GM19351 (cell line): ENCODE measurements around the gene DDX27.
"Not testable (repeated sequence)": the region's sequence is repeated elsewhere in the genome, so short reads cannot be mapped to it uniquely, and the experiment has no call there.

Experiments
- ATAC-seq: cut with Tn5 transposase; IDR thresholded peaks from one replicate; pipeline ENCODE4 v1.9.1; 2021; ENCODE audit warnings: mild to moderate bottlenecking, moderate library complexity; ENCODE audit not compliant: unreplicated experiment

DDX27 gene

DNA sequence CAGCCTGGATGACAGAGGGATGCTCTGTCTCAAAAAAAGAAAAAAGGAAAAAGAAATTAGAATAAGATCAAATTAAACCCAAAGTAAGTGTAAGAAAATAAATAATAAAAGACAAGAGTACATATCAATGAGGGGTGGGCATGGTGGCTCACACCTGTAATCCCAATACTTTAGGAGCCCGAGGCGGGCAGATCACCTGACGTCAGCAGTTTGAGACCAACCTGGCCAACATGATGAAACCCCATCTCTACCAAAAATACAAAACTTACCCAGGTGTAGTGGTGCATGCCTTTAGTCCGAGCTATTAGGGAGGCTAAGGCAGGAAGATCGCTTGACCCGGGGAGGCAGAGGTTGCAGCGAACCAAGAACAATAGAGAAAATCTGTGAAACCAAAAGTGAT is 16.2 kb upstream of the DDX27 start:
- no peak for ATAC-seq

GRCh38 chr20:49203746-49204145 is 15.5 kb upstream of the DDX27 start:
- ATAC-seq, result no peak

- no peak for ATAC-seq
These were observed 12.1 kb upstream of the DDX27 start for GRCh38 chr20:49207076-49207475.

- ATAC-seq, result no peak
These were observed 9.0 kb upstream of the DDX27 start for GRCh38 chr20:49210101-49210756.

- ATAC-seq, result no peak
These were observed 8.5 kb upstream of the DDX27 start for GRCh38 chr20:49210757-49211110.

GRCh38 chr20:49214571-49214970 is 4.6 kb upstream of the DDX27 start:
- no peak for ATAC-seq

DNA sequence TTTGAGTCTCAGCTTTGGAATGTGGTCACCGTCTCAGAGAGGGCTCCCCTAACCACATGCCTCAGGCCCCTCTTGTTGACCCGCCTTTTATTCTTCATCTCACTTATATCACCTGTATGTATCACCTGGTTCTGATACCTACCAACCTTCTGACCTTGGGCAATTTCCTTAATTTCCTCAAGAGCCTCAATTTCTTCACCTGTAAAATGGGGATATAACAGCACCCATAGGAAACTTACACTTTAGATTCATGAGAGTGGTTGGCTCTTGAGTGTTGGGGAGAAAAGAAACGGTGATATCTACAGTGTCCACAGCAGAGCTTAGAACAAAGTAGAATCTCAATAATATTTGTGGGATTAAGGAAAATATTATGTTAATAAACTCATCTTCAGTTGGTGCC is 4.0 kb upstream of the DDX27 start:
- ATAC-seq, result no peak

GRCh38 chr20:49216991-49217578 is 2.1 kb upstream of the DDX27 start:
- no peak for ATAC-seq

DNA sequence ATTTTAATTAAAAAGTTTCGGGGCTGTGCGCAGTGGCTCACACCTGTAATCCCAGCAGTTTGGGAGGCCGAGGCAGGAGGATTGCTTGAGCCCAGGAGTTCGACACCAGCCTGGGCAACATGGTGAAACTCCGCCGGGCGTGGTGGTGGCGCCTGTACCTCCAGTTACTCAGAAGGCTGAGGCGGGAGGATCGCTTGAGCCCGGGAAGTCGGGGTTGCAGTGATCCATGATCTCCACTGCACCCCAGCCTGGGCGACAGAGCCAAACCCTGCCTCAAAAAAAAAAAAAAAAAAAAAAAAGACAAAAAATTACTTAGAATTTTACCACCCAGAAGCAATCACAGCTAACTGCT is 501 bp upstream of the DDX27 start:
- not testable (repeated sequence) for ATAC-seq

GRCh38 chr20:49219924-49220831 is 962 bp downstream of the DDX27 start:
- ATAC-seq, result no peak

- ATAC-seq, result no peak
These were observed 6.7 kb downstream of the DDX27 start for GRCh38 chr20:49225896-49226295.

- no peak for ATAC-seq
These were observed 9.5 kb downstream of the DDX27 start for GRCh38 chr20:49228676-49229075.

GRCh38 chr20:49229381-49229780 is 10.2 kb downstream of the DDX27 start:
- no peak for ATAC-seq

- ATAC-seq, result no peak
These were observed 10.8 kb downstream of the DDX27 start for GRCh38 chr20:49230021-49230420.

DNA sequence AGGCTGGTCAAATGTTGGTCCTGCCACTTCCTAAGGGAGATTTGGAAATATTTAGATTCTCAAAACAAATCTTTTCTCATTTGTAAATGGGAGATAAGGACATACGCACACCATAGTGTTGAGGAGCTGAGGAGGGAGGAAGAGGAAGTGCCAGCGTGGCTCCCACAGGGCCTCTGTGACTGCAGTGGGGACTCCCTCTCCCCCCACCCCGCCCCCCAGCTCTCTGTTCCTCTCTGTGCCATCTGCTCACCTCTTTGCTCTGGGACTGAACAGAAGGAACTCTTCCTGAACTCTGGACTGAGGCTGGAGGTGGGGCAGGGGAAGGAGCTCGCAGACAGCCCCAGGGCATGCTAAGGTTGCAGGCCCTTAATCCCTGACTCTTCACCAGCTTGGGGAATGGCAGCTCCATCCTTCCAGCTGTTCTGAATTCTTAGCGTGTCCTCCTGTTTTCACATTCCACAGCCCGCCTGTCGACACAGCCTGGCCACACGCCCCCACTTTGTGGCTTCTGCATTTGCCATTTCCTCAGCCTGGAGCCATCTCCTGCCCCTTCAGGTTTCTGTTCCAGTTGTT is 11.4 kb downstream of the DDX27 start:
- no peak for ATAC-seq

DNA sequence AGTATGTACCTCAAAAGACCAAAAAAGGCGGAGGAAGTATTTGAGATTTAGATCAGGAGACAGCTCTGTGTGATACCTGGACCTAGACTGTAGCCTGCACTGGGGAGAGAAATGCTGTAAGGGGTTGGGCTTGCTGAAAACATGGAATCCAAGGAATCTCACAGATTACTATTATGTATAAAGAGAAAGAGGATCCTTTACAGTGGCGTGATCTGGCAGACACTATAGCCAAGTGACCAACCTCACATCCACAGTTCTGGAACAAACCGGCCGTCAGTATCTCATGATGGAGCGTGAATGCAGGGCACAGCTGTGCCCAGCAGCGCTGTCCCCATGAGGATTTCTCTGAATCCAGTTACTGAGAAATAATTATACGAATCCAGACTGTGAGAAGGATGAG is 12.3 kb downstream of the DDX27 start:
- no peak for ATAC-seq

DNA sequence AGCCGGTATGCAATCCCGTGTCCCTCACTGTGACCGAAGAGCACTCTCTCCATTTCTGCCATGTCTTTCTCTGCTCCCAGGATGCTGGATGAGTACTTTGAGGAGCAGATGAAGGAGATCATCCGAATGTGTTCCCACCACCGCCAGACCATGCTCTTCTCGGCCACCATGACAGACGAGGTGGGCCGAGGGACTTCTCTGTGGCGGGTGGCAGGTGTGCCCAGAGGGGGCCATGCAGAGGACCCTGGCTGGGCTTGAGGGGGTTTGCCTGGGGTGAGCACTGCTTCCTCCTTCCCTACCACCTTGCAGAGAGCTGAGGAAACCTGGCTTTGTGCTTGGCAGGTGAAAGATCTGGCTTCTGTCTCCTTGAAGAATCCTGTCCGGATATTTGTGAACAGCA is 14.0 kb downstream of the DDX27 start:
- no peak for ATAC-seq

GRCh38 chr20:49234831-49235230 is 15.6 kb downstream of the DDX27 start:
- no peak for ATAC-seq

GRCh38 chr20:49236301-49236700 is 17.1 kb downstream of the DDX27 start:
- no peak for ATAC-seq

DNA sequence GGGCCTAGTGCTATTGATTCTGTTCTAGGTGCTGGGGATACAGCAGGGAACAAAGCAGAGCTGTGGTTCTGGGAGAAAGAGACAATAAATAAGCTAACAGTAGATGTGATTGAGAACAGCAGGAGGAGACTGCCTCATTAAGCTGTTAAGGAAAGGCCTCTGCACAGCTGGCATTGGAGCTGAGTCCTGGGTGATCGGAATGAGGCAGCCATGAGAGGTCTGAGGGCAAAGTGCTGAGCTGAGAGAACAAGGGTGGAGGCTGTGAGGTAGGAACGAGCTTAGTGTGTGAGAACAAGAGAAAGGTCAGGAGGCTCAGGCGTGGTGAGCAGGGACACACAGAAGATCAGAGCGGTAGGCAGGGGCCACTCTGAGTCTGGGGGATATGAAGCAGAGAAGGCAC is 18.3 kb downstream of the DDX27 start:
- ATAC-seq, result no peak

DNA sequence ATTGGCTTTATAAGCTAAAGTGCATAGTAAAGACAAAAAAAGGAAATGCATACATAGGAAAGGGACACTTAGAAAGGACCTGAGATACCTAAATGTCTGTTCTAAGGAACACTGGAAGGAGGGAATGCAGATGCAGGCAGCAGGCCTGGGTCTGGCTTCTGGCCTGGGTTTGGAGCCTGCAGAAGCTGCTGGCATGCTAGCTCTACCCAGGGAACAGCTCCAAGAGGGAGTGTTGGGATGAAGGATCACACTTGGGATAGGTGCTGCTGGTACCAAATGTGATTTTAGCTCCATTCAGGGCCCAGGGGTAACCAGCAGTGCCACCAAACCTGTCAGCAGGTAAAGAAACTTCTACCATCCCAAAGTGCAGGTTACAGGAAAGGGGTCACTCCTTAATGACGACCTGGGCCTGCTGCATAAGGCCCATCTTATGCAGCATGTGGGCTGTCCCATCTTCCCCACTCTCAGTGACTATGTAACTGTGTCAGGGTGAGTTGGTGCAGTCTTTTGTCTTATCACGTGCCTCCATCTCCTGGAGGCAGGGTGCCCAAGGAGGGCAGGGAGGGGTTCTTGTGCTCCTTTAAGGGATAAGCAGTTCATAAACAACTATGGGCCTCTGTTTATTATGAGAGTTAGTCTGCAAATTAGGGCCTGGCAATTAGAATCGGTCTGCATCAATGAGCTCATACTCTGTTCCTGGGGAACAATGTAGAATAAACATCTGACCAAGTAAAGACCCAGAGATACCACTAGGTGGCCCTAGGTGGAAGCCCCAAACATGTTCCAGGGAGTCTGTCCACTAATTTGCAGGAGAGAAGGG is 26.9 kb downstream of the DDX27 start:
- no peak for ATAC-seq
